GM18519 (cell line): Measurements from ENCODE around the gene ID1.

ENCODE experiments used
- ATAC-seq: cut with Tn5 transposase; IDR thresholded peaks from one replicate; pipeline ENCODE4 v1.9.1; 2021; ENCODE audit warnings: mild to moderate bottlenecking, moderate library complexity; ENCODE audit not compliant: unreplicated experiment, low FRiP score

ID1 gene

GRCh38 chr20:31605031-31605901 is at the start of gene ID1:
Gene ID1, plus strand, starts transcription at chr20:31605289. Its CDS starts 99 bp downstream, at chr20:31605388.
- ATAC-seq = peak; percentile 63

GRCh38 chr20:31559704-31560093 is 45.4 kb upstream of the ID1 start:
- no peak for ATAC-seq

- ATAC-seq = no peak
Measured at GRCh38 chr20:31560094-31560745, 44.9 kb upstream of the ID1 start.

- no peak for ATAC-seq
Measured at GRCh38 chr20:31560746-31561598, 44.1 kb upstream of the ID1 start.

GRCh38 chr20:31562241-31562640 is 42.8 kb upstream of the ID1 start:
- ATAC-seq = no peak

- no peak for ATAC-seq
Measured at GRCh38 chr20:31564284-31564683, 40.8 kb upstream of the ID1 start.

- ATAC-seq = no peak
Measured at GRCh38 chr20:31565699-31566318, 39.3 kb upstream of the ID1 start.

- no peak for ATAC-seq
Measured at GRCh38 chr20:31566319-31566657, 38.8 kb upstream of the ID1 start.

- ATAC-seq = no peak
Measured at GRCh38 chr20:31566658-31567379, 38.3 kb upstream of the ID1 start.

- no peak for ATAC-seq
Measured at GRCh38 chr20:31567380-31567720, 37.7 kb upstream of the ID1 start.

GRCh38 chr20:31568041-31568731 is 36.9 kb upstream of the ID1 start:
- ATAC-seq = no peak

- ATAC-seq = no peak
Measured at GRCh38 chr20:31568773-31569162, 36.3 kb upstream of the ID1 start.

GRCh38 chr20:31569163-31570020 is 35.7 kb upstream of the ID1 start:
- ATAC-seq = no peak

- ATAC-seq = no peak
Measured at GRCh38 chr20:31570021-31570463, 35.0 kb upstream of the ID1 start.

GRCh38 chr20:31570735-31571617 is 34.1 kb upstream of the ID1 start:
- no peak for ATAC-seq

- peak; percentile 3 for ATAC-seq
Measured at GRCh38 chr20:31572042-31572700, 32.9 kb upstream of the ID1 start.
